SH-SY5Y (cell line): ENCODE measurements around the gene C1QL3.

Experiments used
- GATA2 ChIP-seq: IDR thresholded peaks from 2 replicates; pipeline ENCODE4 v1.6.1; 2011; ENCODE audit warnings: mild to moderate bottlenecking, low read depth, low read length
- GATA3 ChIP-seq: IDR thresholded peaks from 2 replicates; pipeline ENCODE4 v1.6.1; 2011; ENCODE audit warnings: low read depth, mild to moderate bottlenecking, low read length, moderate library complexity

GRCh38 chr10:16544591-16544990, 22.9 kb upstream of the C1QL3 start:
- no peak for TF ChIP-seq GATA3
- no peak for TF ChIP-seq GATA2
